ENCODE measurements around the gene COX14.
"Not testable (repeated sequence)": the region's sequence is repeated elsewhere in the genome, so short reads cannot be mapped to it uniquely, and the experiment has no call there.

Gene COX14

GRCh38 chr12:50107416-50108268, 4.4 kb upstream of the COX14 start:
- DNase-seq (ENCODE audit: low read depth, low spot score), result no peak

GRCh38 chr12:50109319-50109718, 2.7 kb upstream of the COX14 start:
- no peak for DNase-seq (ENCODE audit: low read depth, low spot score)

- no peak for DNase-seq (ENCODE audit: low read depth, low spot score)
Observed at GRCh38 chr12:50110127-50110761, 1.8 kb upstream of the COX14 start.

- DNase-seq (ENCODE audit: low read depth, low spot score), result no peak
Observed at GRCh38 chr12:50110762-50111351, 1.2 kb upstream of the COX14 start.

GRCh38 chr12:50111395-50111692, 692 bp upstream of the COX14 start:
- DNase-seq (ENCODE audit: low read depth, low spot score), result no peak

GRCh38 chr12:50112456-50113218, 601 bp downstream of the COX14 start:
- DNase-seq (ENCODE audit: low read depth, low spot score), result no peak

GRCh38 chr12:50117057-50117622, 5.1 kb downstream of the COX14 start:
- no peak for DNase-seq (ENCODE audit: low read depth, low spot score)

GRCh38 chr12:50119387-50119786, 7.4 kb downstream of the COX14 start:
- DNase-seq (ENCODE audit: low read depth, low spot score), result no peak

GRCh38 chr12:50120521-50120920, 8.5 kb downstream of the COX14 start:
- no peak for DNase-seq (ENCODE audit: low read depth, low spot score)

- DNase-seq (ENCODE audit: low read depth, low spot score), result no peak
Observed at GRCh38 chr12:50120953-50121352, 8.9 kb downstream of the COX14 start.

- no peak for DNase-seq (ENCODE audit: low read depth, low spot score)
Observed at GRCh38 chr12:50121641-50122040, 9.6 kb downstream of the COX14 start.

- no peak for DNase-seq (ENCODE audit: low read depth, low spot score)
Observed at GRCh38 chr12:50123203-50123602, 11.2 kb downstream of the COX14 start.

GRCh38 chr12:50127546-50127945, 15.5 kb downstream of the COX14 start:
- no peak for DNase-seq (ENCODE audit: low read depth, low spot score)

- no peak for DNase-seq (ENCODE audit: low read depth, low spot score)
Observed at GRCh38 chr12:50129290-50129689, 17.3 kb downstream of the COX14 start.

- no peak for DNase-seq (ENCODE audit: low read depth, low spot score)
Observed at GRCh38 chr12:50132505-50133135, 20.6 kb downstream of the COX14 start.

- DNase-seq (ENCODE audit: low read depth, low spot score), result no peak
Observed at GRCh38 chr12:50142993-50143392, 31.0 kb downstream of the COX14 start.

GRCh38 chr12:50145439-50145838, 33.4 kb downstream of the COX14 start:
- no peak for DNase-seq (ENCODE audit: low read depth, low spot score)

- no peak for DNase-seq (ENCODE audit: low read depth, low spot score)
Observed at GRCh38 chr12:50147281-50147680, 35.2 kb downstream of the COX14 start.

GRCh38 chr12:50148011-50148410, 36.0 kb downstream of the COX14 start:
- DNase-seq (ENCODE audit: low read depth, low spot score), result not testable (repeated sequence)

GRCh38 chr12:50149311-50149710, 37.3 kb downstream of the COX14 start:
- no peak for DNase-seq (ENCODE audit: low read depth, low spot score)

GRCh38 chr12:50151047-50151687, 39.1 kb downstream of the COX14 start:
- no peak for DNase-seq (ENCODE audit: low read depth, low spot score)

All from smooth muscle cell of the brain vasculature (primary cell).